GM12878 (cell line): ENCODE data around the gene RAB37. TPM values are rescaled to one million over a fixed set of nuclear protein-coding genes. Genes with fewer than 3 reads are reported as not detected.

Experiments
- ATAC-seq: fragments of 200-7000 bp; cut with Tn5 transposase; 3 replicates; pipeline ENCODE4 v1.9.1; 2020; ENCODE audit warnings: mild to moderate bottlenecking, moderate library complexity
- BruUV-seq: library from RNA; stranded (reverse); fragments of 400-500 nt; replicated peaks from 2 replicates; lab custom pipeline; 2021; lab: Mats Ljungman, UMichigan
- CTCF ChIA-PET: fragments of 300-600 bp; sonication (Branson Sonifier 250); formaldehyde crosslinking; extraction: SDS; loops from one replicate; lab custom pipeline; 2021; ENCODE audit warnings: inconsistent platforms; lab: Yijun Ruan, JAX
- POLR2A ChIA-PET: fragments of 350-600 bp; formaldehyde crosslinking; extraction: SDS; loops from one replicate; lab custom pipeline; 2021; ENCODE audit warnings: inconsistent platforms; lab: Charles Lee
- RAD21 ChIA-PET: fragments of 300-600 bp; sonication (Branson Sonifier 250); formaldehyde crosslinking; loops from one replicate; lab custom pipeline; 2023; ENCODE audit warnings: antibody characterized with exemption; ENCODE audit not compliant: unreplicated experiment; lab: Charles Lee
- SMC1A ChIA-PET: fragments of 300-600 bp; sonication (Branson Sonifier 250); formaldehyde crosslinking; loops from one replicate; lab custom pipeline; 2023; ENCODE audit not compliant: unreplicated experiment, uncharacterized antibody; lab: Charles Lee
- DNase-seq: peaks from one replicate; pipeline ENCODE4 v3.0.0-alpha.2; 2011; ENCODE audit warnings: low read depth, low spot score
- FAIRE-seq: peaks from 3 replicates; lab custom pipeline; 2011; peaks lifted over from hg19 to GRCh38; lab: Jason Lieb, UNC
- H2AFZ ChIP-seq: 2 replicates; pipeline ENCODE4 v1.6.0; 2011; ENCODE audit warnings: low read depth, low read length, control low read depth; ENCODE audit not compliant: control insufficient read depth
- H3K27ac ChIP-seq: 2 replicates; pipeline ENCODE4 v1.5.1; 2011; ENCODE audit warnings: control low read depth; ENCODE audit not compliant: control insufficient read depth, insufficient read depth
- H3K27me3 ChIP-seq, 2 experiments: replicated peaks in 1 of 2; 2 replicates each; pipeline versions ENCODE4 v1.6.0 to v1.6.1; 2011; ENCODE audit warnings: low read length in 1 of 2; ENCODE audit not compliant: control insufficient read depth in 2 of 2, insufficient read depth in 2 of 2
- H3K36me3 ChIP-seq, 2 experiments: 2 replicates each; pipeline ENCODE4 v1.5.1; 2011; ENCODE audit warnings: low read length in 1 of 2; ENCODE audit not compliant: control insufficient read depth in 2 of 2, insufficient read depth in 2 of 2
- H3K4me1 ChIP-seq: 2 replicates; pipeline ENCODE4 v1.6.1; 2011; ENCODE audit warnings: mild to moderate bottlenecking, low read length, moderate library complexity, mixed read lengths; ENCODE audit not compliant: control insufficient read depth, insufficient read depth
- H3K4me2 ChIP-seq: 2 replicates; pipeline ENCODE4 v1.6.0; 2011; ENCODE audit warnings: control low read depth; ENCODE audit not compliant: control insufficient read depth, insufficient read depth
- H3K4me3 ChIP-seq: fragments of 200-600 bp; sonication (generic); 2 replicates; pipeline ENCODE4 v1.5.1; 2016
- H3K79me2 ChIP-seq: 2 replicates; pipeline ENCODE4 v1.6.0; 2011; ENCODE audit warnings: low read length; ENCODE audit not compliant: control insufficient read depth, insufficient read depth
- H3K9ac ChIP-seq: 2 replicates; pipeline ENCODE4 v1.8.0; 2011; ENCODE audit warnings: low read length, control low read depth, mixed read lengths; ENCODE audit not compliant: control insufficient read depth, insufficient read depth
- H3K9me3 ChIP-seq: replicated peaks from 3 replicates; pipeline ENCODE4 v1.5.1; 2011; ENCODE audit warnings: mild to moderate bottlenecking, low read length; ENCODE audit not compliant: control insufficient read depth, insufficient read depth
- H4K20me1 ChIP-seq: 2 replicates; pipeline ENCODE4 v1.6.0; 2011; ENCODE audit not compliant: control insufficient read depth, insufficient read depth
- BCL3 ChIP-seq: IDR thresholded peaks from 2 replicates; pipeline ENCODE4 v1.6.1; 2011; ENCODE audit warnings: borderline replicate concordance, low read depth, mild to moderate bottlenecking, moderate library complexity, low read length; ENCODE audit not compliant: insufficient read depth, poor library complexity, severe bottlenecking
- CTCF ChIP-seq, 3 experiments: IDR thresholded peaks in 2 of 3; conservative IDR thresholded peaks in 1 of 3; 2 replicates each; pipeline ENCODE4 v1.5.1; 2011; ENCODE audit warnings: low read depth in 3 of 3, low read length in 3 of 3, mild to moderate bottlenecking in 3 of 3, control low read depth in 2 of 3, moderate library complexity in 2 of 3, inconsistent platforms in 1 of 3, mixed read lengths in 1 of 3; ENCODE audit not compliant: control insufficient read depth in 2 of 3, insufficient read depth in 1 of 3; ENCODE audit errors: extremely low read depth in 1 of 3
- ELK1 ChIP-seq: IDR thresholded peaks from 2 replicates; pipeline ENCODE4 v1.6.1; 2012; ENCODE audit warnings: low read depth, low read length, improper control_type of control experiment
- SP1 ChIP-seq: IDR thresholded peaks from one replicate; pipeline ENCODE4 v1.6.1; 2011; ENCODE audit warnings: low read depth, low read length
- SPI1 ChIP-seq: IDR thresholded peaks from 2 replicates; pipeline ENCODE4 v1.6.1; 2011; ENCODE audit warnings: low read depth, mild to moderate bottlenecking, low read length, moderate library complexity, borderline replicate concordance; ENCODE audit not compliant: insufficient read depth
- TAF1 ChIP-seq: IDR thresholded peaks from 2 replicates; pipeline ENCODE4 v1.6.1; 2011; ENCODE audit warnings: mild to moderate bottlenecking, low read depth, low read length, borderline replicate concordance
- WGBS: methylation state at CpG from one replicate; pipeline ENCODE4 v1.1.6; 2016; ENCODE audit warnings: low lambda C conversion rate; ENCODE audit not compliant: insufficient replicate concordance, insufficient coverage; ENCODE audit errors: missing lambda C conversion rate; 5-methylcytosine and 5-hydroxymethylcytosine counted together
- in situ Hi-C: fragments of 300-500 bp; cut with MboI; formaldehyde crosslinking; loops from 9 replicates; pipeline ENCODE4 v1.14.3; 2018; ENCODE audit warnings: mixed read lengths
- intact Hi-C: fragments of 100-400 bp; cut with micrococcal nuclease; formaldehyde crosslinking; loops from one replicate; pipeline ENCODE4 v1.14.2; 2022; ENCODE audit not compliant: unreplicated experiment
- polyA plus RNA-seq, 11 experiments: library from polyadenylated mRNA; depleted of rRNA in 4 of 11; unstranded in 6 of 11; stranded (reverse) in 5 of 11; fragments of >200 nt; fragmentation: Nextera tagmentation in 4 of 11; fragmentation: Illumina TruSeq in 1 of 11; extraction: Ambion mirVana in 4 of 11; extraction: Trizol in 1 of 11; gene quantifications; 1 replicate in 1 of 11; 2 replicates in 10 of 11; pipeline versions ENCODE4 v1.2.1 to v1.2.3, GENCODE V29; 2011 to 2016; ENCODE audit warnings: inconsistent platforms in 2 of 11, missing spikeins in 2 of 11, low read depth in 1 of 11
- total RNA-seq, 4 experiments: library from RNA; depleted of rRNA in 3 of 4; stranded (reverse); fragments of >200 nt in 3 of 4; fragmentation: Illumina TruSeq in 1 of 4; extraction: Trizol in 1 of 4; gene quantifications; 2 replicates each; pipeline versions ENCODE4 v1.2.1 to v1.2.3, GENCODE V29; 2013 to 2021
- TF ChIP-seq, protein P1 (sequence below): fragments of 450-650 bp; IDR thresholded peaks from 2 replicates; pipeline ENCODE4 v1.6.1; 2017; ENCODE audit warnings: borderline replicate concordance
- TF ChIP-seq, protein P2 (sequence below): fragments of 450-650 bp; IDR thresholded peaks from 2 replicates; pipeline ENCODE4 v1.6.1; 2017; ENCODE audit warnings: low read depth, mild to moderate bottlenecking, moderate library complexity

RAB37 gene
- total and polyA plus RNA-seq, 10 of the 15 experiments (the other 5 are each of a cell fraction or from before 2014, with no cell fraction given): 0.48 to 5.6 (median 1.7) TPM

- no TSS peak for BruUV-seq
- Histone ChIP-seq H4K20me1 (no peaks in the 10 kb centered on the region), H3K4me1 (peaks cover 54% of the 10 kb centered on the region), H2AFZ (no peak overlapping the region), H3K27ac (no peak overlapping the region), H3K4me2 (no peak overlapping the region), H3K36me3 (no peaks in the 10 kb centered on the region), H3K4me3 (no peak overlapping the region), H3K9ac (no peak overlapping the region), H3K79me2 (no peaks in the 10 kb centered on the region), H3K9me3 (no peaks in the 10 kb centered on the region), H3K27me3 (no peaks in the 10 kb centered on the region)
- in situ Hi-C loops (loop anchor here (5.0 kb wide), 1 partner anchor 127 kb away; no protein-coding TSS in a partner anchor), intact Hi-C loops (no loop called here)
- POLR2A ChIA-PET: interaction anchor here (1.0 kb wide), 1 partner anchor 132 kb away, joined by 3 read pairs; the partner anchor contains the start of gene FDXR
- ATAC-seq (no peak), FAIRE-seq (no peak), DNase-seq (no peak)
- WGBS: 60% methylated on average over 6 of the region's 6 CpGs
- SMC1A ChIA-PET: interaction anchor here (5.4 kb wide), 1 partner anchor 82 kb away, joined by 152 read pairs; no protein-coding TSS in a partner anchor
- RAD21 ChIA-PET: interaction anchor here (1.0 kb wide), 1 partner anchor 31 kb away, joined by 3 read pairs; no protein-coding TSS in a partner anchor
- TF ChIP-seq ELK1: no peak
- no peak for TF ChIP-seq BCL3
- TF ChIP-seq, protein P1, sequence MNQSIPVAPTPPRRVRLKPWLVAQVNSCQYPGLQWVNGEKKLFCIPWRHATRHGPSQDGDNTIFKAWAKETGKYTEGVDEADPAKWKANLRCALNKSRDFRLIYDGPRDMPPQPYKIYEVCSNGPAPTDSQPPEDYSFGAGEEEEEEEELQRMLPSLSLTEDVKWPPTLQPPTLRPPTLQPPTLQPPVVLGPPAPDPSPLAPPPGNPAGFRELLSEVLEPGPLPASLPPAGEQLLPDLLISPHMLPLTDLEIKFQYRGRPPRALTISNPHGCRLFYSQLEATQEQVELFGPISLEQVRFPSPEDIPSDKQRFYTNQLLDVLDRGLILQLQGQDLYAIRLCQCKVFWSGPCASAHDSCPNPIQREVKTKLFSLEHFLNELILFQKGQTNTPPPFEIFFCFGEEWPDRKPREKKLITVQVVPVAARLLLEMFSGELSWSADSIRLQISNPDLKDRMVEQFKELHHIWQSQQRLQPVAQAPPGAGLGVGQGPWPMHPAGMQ: no peak
- no peak for TF ChIP-seq SPI1
- TF ChIP-seq SP1: no peak
- no peak for TF ChIP-seq CTCF (IDR thresholded peaks at IDR 0.05 in 2 of 3, conservative IDR thresholded peaks at IDR 0.05 in 1 of 3; ENCODE audit: control insufficient read depth in 2 of 3, extremely low read depth in 1 of 3, insufficient read depth in 1 of 3, low read depth in 3 of 3, low read length in 3 of 3)
- TF ChIP-seq TAF1: no peak
- TF ChIP-seq, protein P2, sequence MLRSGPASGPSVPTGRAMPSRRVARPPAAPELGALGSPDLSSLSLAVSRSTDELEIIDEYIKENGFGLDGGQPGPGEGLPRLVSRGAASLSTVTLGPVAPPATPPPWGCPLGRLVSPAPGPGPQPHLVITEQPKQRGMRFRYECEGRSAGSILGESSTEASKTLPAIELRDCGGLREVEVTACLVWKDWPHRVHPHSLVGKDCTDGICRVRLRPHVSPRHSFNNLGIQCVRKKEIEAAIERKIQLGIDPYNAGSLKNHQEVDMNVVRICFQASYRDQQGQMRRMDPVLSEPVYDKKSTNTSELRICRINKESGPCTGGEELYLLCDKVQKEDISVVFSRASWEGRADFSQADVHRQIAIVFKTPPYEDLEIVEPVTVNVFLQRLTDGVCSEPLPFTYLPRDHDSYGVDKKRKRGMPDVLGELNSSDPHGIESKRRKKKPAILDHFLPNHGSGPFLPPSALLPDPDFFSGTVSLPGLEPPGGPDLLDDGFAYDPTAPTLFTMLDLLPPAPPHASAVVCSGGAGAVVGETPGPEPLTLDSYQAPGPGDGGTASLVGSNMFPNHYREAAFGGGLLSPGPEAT: no peak
- CTCF ChIA-PET: no interaction called here
Observed at GRCh38 chr17:74740173-74740572, 3.1 kb downstream of the RAB37 start.
